ENCODE results near the gene DERL3. TPM values are rescaled to one million over a fixed set of nuclear protein-coding genes. Genes with fewer than 3 reads are reported as not detected.

DERL3 gene
- total RNA-seq: 0.63 and 3.9 TPM in 2 replicates

GRCh38 chr22:23838681-23839468 is at the start of gene DERL3:
TSS of gene DERL3 (minus strand) at chr22:23839006. CDS start at chr22:23838987, 19 bp downstream.

DNA sequence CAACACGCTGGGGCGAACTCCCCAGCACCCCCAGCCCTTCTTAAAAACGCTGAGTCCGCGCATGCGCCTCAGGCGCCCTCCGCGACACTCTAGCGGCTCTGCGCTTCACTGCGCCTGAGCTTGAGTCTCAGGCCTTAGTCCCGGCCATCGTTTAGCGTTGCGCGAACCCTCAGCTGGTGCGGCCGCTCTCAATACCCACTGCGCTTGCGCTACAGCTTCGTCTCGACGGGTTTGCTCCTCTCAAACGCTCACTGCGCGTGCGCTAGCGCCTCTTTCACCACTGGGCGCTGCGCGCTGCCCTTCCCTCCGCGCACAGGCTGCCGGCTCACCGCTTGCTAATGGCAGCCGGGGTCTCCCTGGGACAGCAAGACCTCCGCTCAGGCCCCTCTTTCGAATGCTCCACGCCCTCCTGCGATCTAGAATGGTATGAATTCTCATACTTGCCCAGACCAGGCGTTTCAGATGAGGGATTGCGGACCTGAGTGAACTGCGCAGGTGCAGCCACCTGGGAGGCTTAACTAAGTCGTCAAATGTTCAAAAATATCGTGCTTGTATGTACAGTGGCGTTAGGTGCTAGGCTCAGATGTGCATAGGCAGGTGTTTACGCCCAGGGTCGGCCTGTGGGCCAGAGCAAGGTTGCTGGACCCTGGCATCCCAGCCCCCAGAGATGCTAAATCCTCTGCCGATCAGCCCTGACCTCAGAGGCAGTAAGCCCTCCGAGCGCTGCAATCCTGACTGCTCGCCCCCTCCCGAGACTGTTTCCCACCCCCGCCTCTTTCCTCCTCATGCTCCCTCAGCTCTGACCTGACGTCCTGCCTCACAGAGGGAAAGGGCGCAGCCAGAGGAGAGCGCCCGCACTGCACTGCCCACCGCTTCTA is 19.0 kb upstream of the DERL3 start, which contains the start of gene SLC2A11:
Gene SLC2A11 (plus strand): TSS at position 270 of the 878 bp plus-strand sequence. CDS start 125 bp downstream, at position 395.

DNA sequence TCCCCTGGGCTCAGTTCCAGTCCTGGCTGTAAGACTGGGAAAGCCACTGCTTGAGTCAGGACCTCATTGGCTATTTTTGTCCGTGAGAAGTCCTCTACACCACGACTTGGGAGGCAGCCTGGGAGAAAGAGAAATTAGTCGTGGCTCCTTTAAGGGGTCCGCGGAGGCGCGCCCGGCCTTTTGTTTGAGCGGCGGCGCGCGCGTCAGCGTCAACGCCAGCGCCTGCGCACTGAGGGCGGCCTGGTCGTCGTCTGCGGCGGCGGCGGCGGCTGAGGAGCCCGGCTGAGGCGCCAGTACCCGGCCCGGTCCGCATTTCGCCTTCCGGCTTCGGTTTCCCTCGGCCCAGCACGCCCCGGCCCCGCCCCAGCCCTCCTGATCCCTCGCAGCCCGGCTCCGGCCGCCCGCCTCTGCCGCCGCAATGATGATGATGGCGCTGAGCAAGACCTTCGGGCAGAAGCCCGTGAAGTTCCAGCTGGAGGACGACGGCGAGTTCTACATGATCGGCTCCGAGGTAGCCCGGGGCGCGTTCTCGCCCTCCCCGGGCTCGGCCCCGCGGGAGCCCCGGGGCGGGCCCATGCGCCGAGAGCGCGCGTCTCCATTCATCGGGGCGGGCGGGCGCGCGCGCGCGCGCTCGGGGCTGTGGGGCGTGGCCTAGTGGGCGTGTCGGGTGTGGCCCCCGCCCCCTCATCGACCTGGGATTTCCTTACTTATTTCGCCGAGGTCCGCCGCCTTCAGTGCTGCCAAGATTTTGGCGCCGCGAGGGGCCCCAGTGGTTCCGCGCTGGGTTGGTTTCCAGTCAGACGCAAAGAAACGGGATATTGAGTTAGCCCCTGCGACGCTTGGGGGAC is 51.8 kb downstream of the DERL3 start, which contains the start of gene SMARCB1:
Gene SMARCB1 (plus strand): TSS at position 215 of the 848 bp plus-strand sequence. CDS start 204 bp downstream, at position 419.

Other genes with a start within 250 kb of the DERL3 start
- gene DRICH1, start 206.7 kb downstream of the DERL3 start, total RNA-seq: not detected in 2 replicates
- not detected in 2 replicates for gene RGL4, start 148.0 kb downstream of the DERL3 start, total RNA-seq
- 2.8 and 4.1 TPM in 2 replicates for gene ZNF70, start 87.9 kb downstream of the DERL3 start, total RNA-seq
- 0.25 TPM in 1 of 2 replicates, not detected in the other for gene VPREB3, start 84.6 kb downstream of the DERL3 start, total RNA-seq
- 0.65 and 2.7 TPM in 2 replicates for gene C22orf15, start 76.0 kb downstream of the DERL3 start, total RNA-seq
- 10.9 and 40.6 TPM in 2 replicates for gene CHCHD10, start 71.0 kb downstream of the DERL3 start, total RNA-seq
- gene MMP11, start 66.2 kb downstream of the DERL3 start, total RNA-seq: 12.5 and 117 TPM in 2 replicates
- 110 and 127 TPM in 2 replicates for gene SMARCB1, start 52.0 kb downstream of the DERL3 start, total RNA-seq
- gene SLC2A11, start 18.9 kb upstream of the DERL3 start, total RNA-seq: 10.3 and 14.2 TPM in 2 replicates
- gene MIF, start 55.4 kb upstream of the DERL3 start, total RNA-seq: 972 and 986 TPM in 2 replicates
- gene GSTT2B, start 122.2 kb upstream of the DERL3 start, total RNA-seq: 0.98 and 28.6 TPM in 2 replicates
- 0.65 and 2.9 TPM in 2 replicates for gene DDTL, start 127.9 kb upstream of the DERL3 start, total RNA-seq
- gene DDT, start 135.4 kb upstream of the DERL3 start, total RNA-seq: 171 and 191 TPM in 2 replicates
- gene GSTT2, start 141.1 kb upstream of the DERL3 start, total RNA-seq: 0.98 and 2.5 TPM in 2 replicates
- gene GSTT4, start 166.4 kb upstream of the DERL3 start, total RNA-seq: not detected in 2 replicates
- 31.0 and 48.2 TPM in 2 replicates for gene CABIN1, start 172.3 kb upstream of the DERL3 start, total RNA-seq

Measured in mesangial cell (primary cell).